Neural progenitor cell (in vitro differentiated cells): Measurements from ENCODE around the gene CTDNEP1.

Experiments
- CTCF ChIP-seq: fragments of 200-600 bp; sonication (generic); IDR thresholded peaks from 2 replicates; pipeline ENCODE4 v1.5.1; 2017; ENCODE audit warnings: antibody characterized with exemption, mild to moderate bottlenecking
- EZH2phosphoT487 ChIP-seq: fragments of 200-600 bp; sonication (generic); IDR thresholded peaks from 2 replicates; pipeline ENCODE4 v1.6.1; 2017; ENCODE audit warnings: antibody characterized with exemption

GRCh38 chr17:7281953-7282751 lies 30.6 kb upstream of the CTDNEP1 start:
- no peak for TF ChIP-seq CTCF
- TF ChIP-seq EZH2phosphoT487 = peak; percentile 19
